Liver (tissue), 3 donors: ENCODE measurements around the gene WWOX.

Source experiments
- CTCF ChIP-seq: fragments of 150-350 bp; IDR thresholded peaks from 2 replicates; pipeline ENCODE4 v1.5.1; 2017; ENCODE audit warnings: improper control_type of control experiment, low read depth, low read length; ENCODE audit not compliant: missing input control
- FOXA1 ChIP-seq: IDR thresholded peaks from 2 replicates; pipeline ENCODE4 v1.6.1; 2016; ENCODE audit warnings: antibody characterized with exemption
- GABPA ChIP-seq, 2 donors: IDR thresholded peaks in 1 of 2; conservative IDR thresholded peaks in 1 of 2; 2 replicates each; pipeline ENCODE4 v1.6.1; 2016; ENCODE audit warnings: antibody characterized with exemption in 2 of 2, mild to moderate bottlenecking in 1 of 2, moderate library complexity in 1 of 2
- MAX ChIP-seq: IDR thresholded peaks from 2 replicates; pipeline ENCODE4 v1.6.1; 2016; ENCODE audit warnings: antibody characterized with exemption
- RAD21 ChIP-seq, 2 donors: IDR thresholded peaks; 2 replicates each; pipeline ENCODE4 v1.6.1; 2016; ENCODE audit warnings: antibody characterized with exemption in 2 of 2, mild to moderate bottlenecking in 2 of 2
- RXRA ChIP-seq, 2 donors: IDR thresholded peaks; 2 replicates each; pipeline ENCODE4 v1.6.1; 2017 to 2018; ENCODE audit warnings: antibody characterized with exemption in 2 of 2, mild to moderate bottlenecking in 1 of 2
- SP1 ChIP-seq: IDR thresholded peaks from 2 replicates; pipeline ENCODE4 v1.6.1; 2018; ENCODE audit warnings: antibody characterized with exemption, mild to moderate bottlenecking
- YY1 ChIP-seq: IDR thresholded peaks from 2 replicates; pipeline ENCODE4 v1.6.1; 2016; ENCODE audit warnings: antibody characterized with exemption, mild to moderate bottlenecking
- ZBTB33 ChIP-seq: IDR thresholded peaks from 2 replicates; pipeline ENCODE4 v1.6.1; 2016; ENCODE audit warnings: antibody characterized with exemption
- donor health status: healthy.
- donor health status: healthy.

- TF ChIP-seq GABPA (IDR thresholded peaks at IDR 0.05 in 1 of 2, conservative IDR thresholded peaks at IDR 0.05 in 1 of 2) (no peak), CTCF (no peak), YY1 (no peak), MAX (no peak), SP1 (no peak), RAD21 (IDR thresholded peaks at IDR 0.05) (no peak), ZBTB33 (no peak), FOXA1 (no peak), RXRA (IDR thresholded peaks at IDR 0.05) (no peak)
These were observed 449.9 kb downstream of the WWOX start for GRCh38 chr16:78549366-78549765.
